ENCODE results near the gene PDE4B. TPM values are rescaled to one million over a fixed set of nuclear protein-coding genes. Genes with fewer than 3 reads are reported as not detected.

PDE4B gene
- total RNA-seq, 1 donor from 2014 or later, result 0.57 TPM

DNA sequence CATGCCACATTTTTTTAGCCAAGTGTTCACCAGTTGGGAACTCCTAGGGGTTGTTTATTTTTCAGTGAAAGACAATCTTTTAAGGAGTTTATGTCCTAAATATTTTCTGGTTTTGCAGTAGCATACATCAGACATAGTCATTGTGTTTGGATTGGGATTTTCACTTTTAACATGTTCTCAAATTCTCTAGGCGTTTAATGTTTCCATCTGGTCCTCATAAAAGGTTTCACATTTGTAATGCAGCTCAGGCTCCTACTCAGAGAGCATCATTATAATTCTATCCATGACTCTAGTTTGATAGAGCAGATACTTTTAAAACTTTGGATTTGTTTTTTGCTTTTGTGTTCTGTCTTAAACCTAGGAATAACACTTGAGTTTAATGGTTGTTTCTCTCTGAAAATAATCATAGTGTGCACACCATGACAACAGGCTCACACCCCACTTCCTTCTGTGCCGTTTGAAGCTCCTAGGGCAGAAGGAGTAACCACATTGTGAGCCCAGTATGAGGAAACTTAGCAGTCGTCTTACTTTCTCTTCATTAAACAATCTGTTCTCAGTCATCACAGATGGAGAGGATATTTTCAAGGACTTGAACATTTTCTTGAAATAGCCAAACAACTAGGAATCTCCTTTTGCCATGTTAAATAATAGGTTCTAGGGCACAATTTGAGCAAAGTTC is 219.6 kb downstream of the PDE4B start:
- TF ChIP-seq, protein P1, sequence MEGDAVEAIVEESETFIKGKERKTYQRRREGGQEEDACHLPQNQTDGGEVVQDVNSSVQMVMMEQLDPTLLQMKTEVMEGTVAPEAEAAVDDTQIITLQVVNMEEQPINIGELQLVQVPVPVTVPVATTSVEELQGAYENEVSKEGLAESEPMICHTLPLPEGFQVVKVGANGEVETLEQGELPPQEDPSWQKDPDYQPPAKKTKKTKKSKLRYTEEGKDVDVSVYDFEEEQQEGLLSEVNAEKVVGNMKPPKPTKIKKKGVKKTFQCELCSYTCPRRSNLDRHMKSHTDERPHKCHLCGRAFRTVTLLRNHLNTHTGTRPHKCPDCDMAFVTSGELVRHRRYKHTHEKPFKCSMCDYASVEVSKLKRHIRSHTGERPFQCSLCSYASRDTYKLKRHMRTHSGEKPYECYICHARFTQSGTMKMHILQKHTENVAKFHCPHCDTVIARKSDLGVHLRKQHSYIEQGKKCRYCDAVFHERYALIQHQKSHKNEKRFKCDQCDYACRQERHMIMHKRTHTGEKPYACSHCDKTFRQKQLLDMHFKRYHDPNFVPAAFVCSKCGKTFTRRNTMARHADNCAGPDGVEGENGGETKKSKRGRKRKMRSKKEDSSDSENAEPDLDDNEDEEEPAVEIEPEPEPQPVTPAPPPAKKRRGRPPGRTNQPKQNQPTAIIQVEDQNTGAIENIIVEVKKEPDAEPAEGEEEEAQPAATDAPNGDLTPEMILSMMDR (IDR thresholded peaks at IDR 0.05), result no peak
- DNase-seq (ENCODE audit: low spot score), result no peak
- H3K9me3 Mint-ChIP-seq (ENCODE audit: low read depth), result no peaks in the 10 kb centered on the region
- H3K27ac Mint-ChIP-seq (ENCODE audit: unreplicated experiment), result no peak overlapping the region
- no peaks in the 10 kb centered on the region for H3K4me1 Mint-ChIP-seq (ENCODE audit: low read depth)
- H3K4me3 Mint-ChIP-seq (ENCODE audit: unreplicated experiment), result no peak overlapping the region
- H3K36me3 Mint-ChIP-seq (ENCODE audit: low read depth), result no peaks in the 10 kb centered on the region
- no peaks in the 10 kb centered on the region for H3K27me3 Mint-ChIP-seq (ENCODE audit: low read depth)

DNA sequence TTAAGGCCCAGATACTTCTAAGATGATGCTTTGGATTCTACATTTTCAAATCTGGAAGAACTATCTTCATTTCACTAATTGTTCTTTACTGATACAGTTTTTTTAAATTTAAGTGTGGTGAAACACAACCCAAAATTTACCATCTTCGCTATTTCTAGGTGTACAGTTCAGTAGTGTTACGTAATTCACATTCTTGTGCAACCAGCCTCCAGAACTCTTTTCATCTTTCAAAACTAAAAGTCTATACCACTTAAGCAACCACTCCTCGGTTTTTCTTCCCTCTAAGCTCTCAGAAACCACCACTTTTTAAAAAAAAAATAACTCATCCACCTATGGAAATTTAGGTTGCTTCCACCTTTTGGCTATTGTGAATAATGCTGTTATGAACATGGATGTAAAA is 220.7 kb downstream of the PDE4B start:
- Mint-ChIP-seq H3K36me3 (ENCODE audit: low read depth) (no peaks in the 10 kb centered on the region), H3K27me3 (ENCODE audit: low read depth) (no peaks in the 10 kb centered on the region)
- no peak for DNase-seq (ENCODE audit: low spot score)

DNA sequence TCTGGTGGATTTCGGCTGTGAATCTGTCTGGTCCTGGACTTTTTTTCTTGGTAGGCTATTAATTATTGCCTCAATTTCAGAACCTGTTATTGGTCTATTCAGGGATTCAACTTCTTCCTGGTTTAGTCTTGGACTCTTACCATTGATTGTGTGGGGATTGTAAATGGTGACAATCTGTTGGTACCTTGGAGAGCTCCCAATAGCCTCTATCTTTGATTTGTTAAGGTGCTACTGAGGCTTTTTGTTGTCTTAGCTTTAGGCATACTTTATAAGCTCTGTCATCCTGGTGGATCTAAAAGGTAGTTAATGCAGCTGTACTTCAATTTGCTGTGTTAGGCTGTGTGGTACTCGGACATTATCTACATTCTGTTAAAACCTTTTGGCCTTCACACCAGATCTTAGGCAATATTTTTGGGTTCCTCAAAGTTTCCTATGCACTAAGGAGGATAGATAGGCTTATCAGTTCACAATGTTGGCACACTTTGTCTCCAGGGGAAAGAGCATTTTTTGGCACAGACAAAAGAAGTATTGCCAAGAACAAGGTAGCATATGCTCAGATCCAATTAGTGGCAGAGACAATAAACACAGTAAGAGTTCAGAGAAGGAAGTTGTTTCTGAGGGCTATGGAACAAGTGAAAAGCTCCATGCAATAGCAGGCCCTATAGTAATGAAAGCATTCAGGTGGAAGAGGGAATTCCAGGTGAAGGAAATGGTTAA is 230.4 kb downstream of the PDE4B start:
- Mint-ChIP-seq H3K27me3 (ENCODE audit: low read depth) (peaks cover 3% of the 10 kb centered on the region), H3K4me3 (ENCODE audit: unreplicated experiment) (no peak overlapping the region), H3K27ac (ENCODE audit: unreplicated experiment) (no peak overlapping the region), H3K9me3 (ENCODE audit: low read depth) (peaks cover 7% of the 10 kb centered on the region), H3K36me3 (ENCODE audit: low read depth) (no peaks in the 10 kb centered on the region), H3K4me1 (ENCODE audit: low read depth) (no peaks in the 10 kb centered on the region)
- DNase-seq (ENCODE audit: low spot score), result no peak
- TF ChIP-seq, protein P1 (IDR thresholded peaks at IDR 0.05), result no peak

More for the DNA sequence above, 220.7 kb downstream of the PDE4B start:
- Mint-ChIP-seq H3K4me3 (ENCODE audit: unreplicated experiment) (no peak overlapping the region), H3K9me3 (ENCODE audit: low read depth) (no peaks in the 10 kb centered on the region), H3K4me1 (ENCODE audit: low read depth) (no peaks in the 10 kb centered on the region), H3K27ac (ENCODE audit: unreplicated experiment) (no peak overlapping the region)
- TF ChIP-seq, protein P1 (IDR thresholded peaks at IDR 0.05), result no peak

DNA sequence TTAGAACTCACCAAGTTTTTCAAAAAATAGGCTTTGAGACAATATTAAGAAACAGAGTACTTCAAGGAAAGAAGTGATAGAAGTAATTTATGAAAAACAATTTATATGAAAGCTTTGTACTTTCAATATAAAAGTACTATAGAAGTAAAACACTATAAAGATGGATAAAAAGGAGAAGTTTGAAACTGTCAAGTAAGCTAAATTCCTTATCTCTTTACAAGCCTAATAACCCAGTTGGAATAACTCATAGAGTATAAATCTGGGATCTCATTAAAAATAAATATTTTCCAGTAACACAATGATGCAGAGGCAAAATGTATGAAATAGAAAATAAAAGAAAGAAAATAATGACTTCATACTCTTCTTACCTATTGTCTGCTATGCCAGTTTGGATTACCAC is 232.5 kb downstream of the PDE4B start:
- H3K4me1 Mint-ChIP-seq (ENCODE audit: low read depth), result no peaks in the 10 kb centered on the region
- TF ChIP-seq, protein P1 (IDR thresholded peaks at IDR 0.05), result no peak
- H3K27ac Mint-ChIP-seq (ENCODE audit: unreplicated experiment), result no peak overlapping the region
- H3K9me3 Mint-ChIP-seq (ENCODE audit: low read depth), result peaks cover 17% of the 10 kb centered on the region
- peaks cover 3% of the 10 kb centered on the region for H3K27me3 Mint-ChIP-seq (ENCODE audit: low read depth)
- DNase-seq (ENCODE audit: low spot score), result no peak
- no peak overlapping the region for H3K4me3 Mint-ChIP-seq (ENCODE audit: unreplicated experiment)
- H3K36me3 Mint-ChIP-seq (ENCODE audit: low read depth), result no peaks in the 10 kb centered on the region

DNA sequence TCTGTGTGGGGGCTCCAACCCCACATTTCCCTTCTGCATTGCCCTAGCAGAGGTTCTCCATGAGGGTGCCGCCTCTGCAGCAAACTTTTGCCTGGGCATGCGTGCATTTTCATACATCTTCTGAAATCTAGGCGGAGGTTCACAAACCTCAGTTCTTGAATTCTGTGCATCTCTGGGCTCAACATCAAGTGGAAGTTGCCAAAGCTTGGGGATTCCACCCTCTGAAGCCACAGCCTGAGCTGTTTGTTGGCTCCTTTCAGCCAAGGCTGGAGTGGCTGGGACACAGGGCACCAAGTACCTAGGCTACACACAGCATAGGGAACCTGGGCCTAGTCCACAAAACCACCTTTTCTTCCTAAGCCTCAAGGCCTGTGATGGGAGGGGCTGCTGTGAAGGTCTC is 235.3 kb downstream of the PDE4B start:
- Mint-ChIP-seq H3K9me3 (ENCODE audit: low read depth) (peaks cover 15% of the 10 kb centered on the region), H3K4me1 (ENCODE audit: low read depth) (no peaks in the 10 kb centered on the region), H3K27ac (ENCODE audit: unreplicated experiment) (no peak overlapping the region), H3K36me3 (ENCODE audit: low read depth) (no peaks in the 10 kb centered on the region), H3K4me3 (ENCODE audit: unreplicated experiment) (no peak overlapping the region), H3K27me3 (ENCODE audit: low read depth) (peaks cover 3% of the 10 kb centered on the region)
- TF ChIP-seq, protein P1 (IDR thresholded peaks at IDR 0.05), result no peak
- DNase-seq (ENCODE audit: low spot score), result no peak
